Ishikawa (cell line): ENCODE measurements around the gene KLB.

Source experiments
- CEBPB ChIP-seq: IDR thresholded peaks from 2 replicates; pipeline ENCODE4 v1.6.1; 2012
- CREB1 ChIP-seq: IDR thresholded peaks from 2 replicates; pipeline ENCODE4 v1.6.1; 2012; ENCODE audit warnings: low read depth
- EGR1 ChIP-seq: IDR thresholded peaks from 2 replicates; pipeline ENCODE4 v1.6.1; 2012
- EP300 ChIP-seq: IDR thresholded peaks from 2 replicates; pipeline ENCODE4 v1.6.1; 2012; ENCODE audit warnings: borderline replicate concordance
- FOXM1 ChIP-seq: IDR thresholded peaks from 2 replicates; pipeline ENCODE4 v1.6.1; 2012; ENCODE audit warnings: low read depth, borderline replicate concordance
- MAX ChIP-seq: IDR thresholded peaks from 2 replicates; pipeline ENCODE4 v1.6.1; 2012
- NFIC ChIP-seq: IDR thresholded peaks from 2 replicates; pipeline ENCODE4 v1.6.1; 2012
- RAD21 ChIP-seq: IDR thresholded peaks from 2 replicates; pipeline ENCODE4 v1.6.1; 2012; ENCODE audit warnings: low read depth
- TAF1 ChIP-seq: IDR thresholded peaks from 2 replicates; pipeline ENCODE4 v1.6.1; 2012; ENCODE audit warnings: low read depth, mild to moderate bottlenecking
- TCF12 ChIP-seq: IDR thresholded peaks from 2 replicates; pipeline ENCODE4 v1.6.1; 2012; ENCODE audit warnings: low read depth
- TEAD4 ChIP-seq: IDR thresholded peaks from 2 replicates; pipeline ENCODE4 v1.6.1; 2012
- USF1 ChIP-seq: IDR thresholded peaks from 2 replicates; pipeline ENCODE4 v1.6.1; 2012
- YY1 ChIP-seq: IDR thresholded peaks from 2 replicates; pipeline ENCODE4 v1.6.1; 2012; ENCODE audit warnings: low read depth
- ZBTB7A ChIP-seq: IDR thresholded peaks from 2 replicates; pipeline ENCODE4 v1.6.1; 2012; ENCODE audit warnings: low read depth
- TF ChIP-seq, protein P1 (sequence below): IDR thresholded peaks from 2 replicates; pipeline ENCODE4 v1.6.1; 2012; ENCODE audit warnings: low read depth, mild to moderate bottlenecking

KLB gene

DNA sequence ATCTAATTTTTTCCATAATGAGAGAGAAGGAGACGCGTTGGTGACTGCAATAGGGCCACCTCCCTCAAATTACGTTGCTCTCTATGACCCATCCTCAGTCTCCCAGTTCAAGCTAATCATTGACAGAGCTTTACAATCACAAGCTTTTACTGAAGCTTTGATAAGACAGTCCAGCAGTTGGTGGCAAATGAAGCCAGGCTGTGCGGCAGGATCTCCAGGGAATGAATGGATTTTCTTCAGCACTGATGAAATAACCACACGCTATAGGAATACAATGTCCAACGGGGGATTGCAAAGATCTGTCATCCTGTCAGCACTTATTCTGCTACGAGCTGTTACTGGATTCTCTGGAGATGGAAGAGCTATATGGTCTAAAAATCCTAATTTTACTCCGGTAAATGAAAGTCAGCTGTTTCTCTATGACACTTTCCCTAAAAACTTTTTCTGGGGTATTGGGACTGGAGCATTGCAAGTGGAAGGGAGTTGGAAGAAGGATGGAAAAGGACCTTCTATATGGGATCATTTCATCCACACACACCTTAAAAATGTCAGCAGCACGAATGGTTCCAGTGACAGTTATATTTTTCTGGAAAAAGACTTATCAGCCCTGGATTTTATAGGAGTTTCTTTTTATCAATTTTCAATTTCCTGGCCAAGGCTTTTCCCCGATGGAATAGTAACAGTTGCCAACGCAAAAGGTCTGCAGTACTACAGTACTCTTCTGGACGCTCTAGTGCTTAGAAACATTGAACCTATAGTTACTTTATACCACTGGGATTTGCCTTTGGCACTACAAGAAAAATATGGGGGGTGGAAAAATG lies at the start of gene KLB:
TSS of gene KLB (plus strand) at position 168 of the 821 bp plus-strand sequence. CDS start at position 188, 20 bp downstream.
- TF ChIP-seq YY1: no peak
- no peak for TF ChIP-seq TAF1
- TF ChIP-seq, protein P1, sequence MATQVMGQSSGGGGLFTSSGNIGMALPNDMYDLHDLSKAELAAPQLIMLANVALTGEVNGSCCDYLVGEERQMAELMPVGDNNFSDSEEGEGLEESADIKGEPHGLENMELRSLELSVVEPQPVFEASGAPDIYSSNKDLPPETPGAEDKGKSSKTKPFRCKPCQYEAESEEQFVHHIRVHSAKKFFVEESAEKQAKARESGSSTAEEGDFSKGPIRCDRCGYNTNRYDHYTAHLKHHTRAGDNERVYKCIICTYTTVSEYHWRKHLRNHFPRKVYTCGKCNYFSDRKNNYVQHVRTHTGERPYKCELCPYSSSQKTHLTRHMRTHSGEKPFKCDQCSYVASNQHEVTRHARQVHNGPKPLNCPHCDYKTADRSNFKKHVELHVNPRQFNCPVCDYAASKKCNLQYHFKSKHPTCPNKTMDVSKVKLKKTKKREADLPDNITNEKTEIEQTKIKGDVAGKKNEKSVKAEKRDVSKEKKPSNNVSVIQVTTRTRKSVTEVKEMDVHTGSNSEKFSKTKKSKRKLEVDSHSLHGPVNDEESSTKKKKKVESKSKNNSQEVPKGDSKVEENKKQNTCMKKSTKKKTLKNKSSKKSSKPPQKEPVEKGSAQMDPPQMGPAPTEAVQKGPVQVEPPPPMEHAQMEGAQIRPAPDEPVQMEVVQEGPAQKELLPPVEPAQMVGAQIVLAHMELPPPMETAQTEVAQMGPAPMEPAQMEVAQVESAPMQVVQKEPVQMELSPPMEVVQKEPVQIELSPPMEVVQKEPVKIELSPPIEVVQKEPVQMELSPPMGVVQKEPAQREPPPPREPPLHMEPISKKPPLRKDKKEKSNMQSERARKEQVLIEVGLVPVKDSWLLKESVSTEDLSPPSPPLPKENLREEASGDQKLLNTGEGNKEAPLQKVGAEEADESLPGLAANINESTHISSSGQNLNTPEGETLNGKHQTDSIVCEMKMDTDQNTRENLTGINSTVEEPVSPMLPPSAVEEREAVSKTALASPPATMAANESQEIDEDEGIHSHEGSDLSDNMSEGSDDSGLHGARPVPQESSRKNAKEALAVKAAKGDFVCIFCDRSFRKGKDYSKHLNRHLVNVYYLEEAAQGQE: no peak
- no peak for TF ChIP-seq EP300
- TF ChIP-seq CEBPB: no peak
- TF ChIP-seq CREB1: no peak
- no peak for TF ChIP-seq NFIC
- no peak for TF ChIP-seq EGR1

GRCh38 chr4:39357002-39357401 lies 49.7 kb upstream of the KLB start:
- no peak for TF ChIP-seq MAX
- no peak for TF ChIP-seq YY1
- TF ChIP-seq, protein P1: no peak
- no peak for TF ChIP-seq TAF1
- TF ChIP-seq EP300: no peak
- TF ChIP-seq CREB1: no peak
- TF ChIP-seq RAD21: no peak
- TF ChIP-seq NFIC: no peak
- no peak for TF ChIP-seq TEAD4
- no peak for TF ChIP-seq CEBPB
- TF ChIP-seq TCF12: no peak
- TF ChIP-seq USF1: no peak
- no peak for TF ChIP-seq EGR1
- TF ChIP-seq FOXM1: no peak
- no peak for TF ChIP-seq ZBTB7A

GRCh38 chr4:39362827-39363226 lies 43.9 kb upstream of the KLB start:
- TF ChIP-seq, protein P1: no peak
- TF ChIP-seq EP300 (no peak), RAD21 (no peak), EGR1 (no peak), CEBPB (no peak)

DNA sequence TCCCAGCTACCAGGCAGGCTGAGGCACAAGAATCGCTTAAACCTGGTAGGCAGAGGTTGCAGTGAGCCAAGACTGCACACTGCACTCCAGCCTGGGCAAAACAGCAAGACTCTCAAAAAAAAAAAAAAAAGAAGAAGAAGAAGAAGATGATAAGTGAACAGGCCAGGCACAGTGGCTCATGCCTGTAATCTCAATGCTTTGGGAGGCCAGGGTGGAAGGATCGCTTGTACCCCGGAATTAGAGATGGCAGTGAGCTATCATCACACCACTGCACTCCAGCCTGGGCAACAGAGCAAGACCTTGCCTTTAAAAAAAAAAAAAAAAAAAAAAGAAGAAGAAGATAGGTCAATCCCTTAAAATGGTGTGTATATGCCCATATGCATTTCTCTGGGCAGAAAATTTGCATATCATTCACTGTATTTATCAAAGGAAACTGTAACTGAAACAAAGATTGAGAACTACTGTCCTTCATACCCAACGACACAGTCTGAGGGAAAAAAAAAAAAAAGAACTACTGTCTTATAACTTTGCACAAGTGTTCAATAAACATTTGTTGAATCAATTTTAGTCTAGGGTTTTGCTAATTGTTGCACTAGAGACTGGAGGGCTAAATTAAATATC lies 42.8 kb upstream of the KLB start:
- TF ChIP-seq USF1 (no peak), CEBPB (no peak), TAF1 (no peak), EP300 (no peak), TCF12 (no peak), TEAD4 (no peak), EGR1 (no peak), YY1 (no peak), CREB1 (no peak)
- TF ChIP-seq, protein P1: no peak
